Tibial nerve (tissue), 4 donors: ENCODE data around the gene GXYLT2. TPM values are rescaled to one million over a fixed set of nuclear protein-coding genes. Genes with fewer than 3 reads are reported as not detected.
A peak's percentile ranks its signal among the peaks of the same experiment; 100 is the strongest.

Source experiments
- DNase-seq, 2 donors: peaks; one replicate each; pipeline ENCODE4 v3.0.0-alpha.2; 2019; ENCODE audit warnings: low spot score in 2 of 2
- H3K27ac ChIP-seq, 4 donors: fragments of 200-600 bp; sonication (generic) in 3 of 4; one replicate each; pipeline ENCODE4 v1.5.1; 2017 to 2019; ENCODE audit warnings: mild to moderate bottlenecking in 1 of 4
- H3K27me3 ChIP-seq, 2 donors: fragments of 200-600 bp; sonication (generic) in 1 of 2; one replicate each; pipeline versions ENCODE4 v1.5.1 to v1.6.0; 2017 to 2019
- H3K36me3 ChIP-seq, 3 donors: fragments of 200-600 bp; sonication (generic); one replicate each; pipeline ENCODE4 v1.5.1; 2018 to 2019
- H3K4me1 ChIP-seq, 4 donors: fragments of 200-600 bp; sonication (generic) in 3 of 4; one replicate each; pipeline ENCODE4 v1.5.1; 2017 to 2019
- H3K4me3 ChIP-seq, 4 donors: fragments of 200-600 bp; sonication (generic) in 3 of 4; one replicate each; pipeline ENCODE4 v1.5.1; 2017 to 2019; ENCODE audit warnings: mild to moderate bottlenecking in 1 of 4, moderate library complexity in 1 of 4
- H3K9me3 ChIP-seq, 4 donors: fragments of 200-600 bp; sonication (generic) in 3 of 4; one replicate each; pipeline ENCODE4 v1.5.1; 2017 to 2019
- EP300 ChIP-seq, 2 donors: sonication (generic); formaldehyde crosslinking; IDR thresholded peaks; one replicate each; pipeline ENCODE4 v1.6.1; 2017; ENCODE audit warnings: antibody characterized with exemption in 2 of 2, mild to moderate bottlenecking in 1 of 2
- POLR2A ChIP-seq, 2 donors: fragments of 450-650 bp; IDR thresholded peaks; one replicate each; pipeline ENCODE4 v1.6.1; 2017; ENCODE audit warnings: antibody characterized with exemption in 2 of 2, mild to moderate bottlenecking in 2 of 2, moderate library complexity in 2 of 2
- WGBS, 2 donors: methylation state at CpG; one replicate each; pipeline ENCODE4 v1.1.5; 2018; 5-methylcytosine and 5-hydroxymethylcytosine counted together
- total RNA-seq, 4 donors: library from RNA; depleted of rRNA; stranded (reverse); fragments of >200 nt; gene quantifications; one replicate each; pipeline ENCODE4 v1.1.0, GENCODE V29; 2016
- TF ChIP-seq, protein P1 (sequence below), 5 experiments: fragments of 200-600 bp in 3 of 5; fragments of 450-650 bp in 2 of 5; sonication (generic) in 3 of 5; IDR thresholded peaks; one replicate each; pipeline ENCODE4 v1.5.1; 2016 to 2019; ENCODE audit warnings: antibody characterized with exemption in 5 of 5, mild to moderate bottlenecking in 3 of 5, moderate library complexity in 2 of 5

The GXYLT2 gene
- total RNA-seq, 4 donors from 2014 or later = 16.7 to 33.6 (median 22.0) TPM

DNA sequence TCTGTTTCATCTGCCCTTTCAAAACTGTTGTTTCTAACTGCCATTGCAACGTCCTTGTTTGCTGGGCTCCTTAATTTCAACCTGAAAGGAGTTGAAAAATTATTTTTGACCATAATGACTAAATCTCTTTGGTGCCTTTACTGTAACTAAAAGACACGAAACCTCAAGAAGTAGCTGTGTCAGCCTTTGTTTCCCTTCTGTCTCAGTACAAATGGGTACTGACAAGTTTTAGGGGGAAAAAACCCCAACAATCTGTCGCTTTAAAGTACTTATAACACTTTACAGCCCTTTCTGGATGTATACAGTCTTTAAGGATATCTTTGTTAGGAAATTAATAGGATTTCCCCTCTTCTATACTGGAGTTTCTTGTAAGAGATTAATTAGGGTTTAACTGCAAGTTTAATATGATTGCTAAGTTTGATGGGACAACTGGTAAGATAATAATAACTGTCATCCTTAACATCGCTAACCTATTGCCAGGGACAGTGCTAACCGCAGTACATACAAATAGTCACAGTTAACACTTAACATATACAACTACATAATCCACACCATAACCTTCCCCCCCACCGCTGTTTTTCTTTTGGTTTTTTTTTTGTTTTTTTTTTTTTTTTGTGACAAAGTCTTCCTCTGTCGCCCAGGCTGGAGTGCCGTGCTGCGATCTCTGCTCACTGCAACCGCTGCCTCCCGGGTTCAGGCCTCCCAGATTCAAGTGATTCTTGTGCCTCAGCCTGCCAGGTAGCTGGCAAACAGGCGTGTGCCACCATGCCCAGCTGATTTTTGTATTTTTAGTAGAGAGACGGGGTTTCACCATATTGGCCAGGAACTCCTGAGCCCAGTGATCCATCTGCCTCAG lies 1.7 kb downstream of the GXYLT2 start:
- TF ChIP-seq POLR2A (IDR thresholded peaks at IDR 0.05) (no peak), EP300 (IDR thresholded peaks at IDR 0.05) (no peak)
- TF ChIP-seq, protein P1, sequence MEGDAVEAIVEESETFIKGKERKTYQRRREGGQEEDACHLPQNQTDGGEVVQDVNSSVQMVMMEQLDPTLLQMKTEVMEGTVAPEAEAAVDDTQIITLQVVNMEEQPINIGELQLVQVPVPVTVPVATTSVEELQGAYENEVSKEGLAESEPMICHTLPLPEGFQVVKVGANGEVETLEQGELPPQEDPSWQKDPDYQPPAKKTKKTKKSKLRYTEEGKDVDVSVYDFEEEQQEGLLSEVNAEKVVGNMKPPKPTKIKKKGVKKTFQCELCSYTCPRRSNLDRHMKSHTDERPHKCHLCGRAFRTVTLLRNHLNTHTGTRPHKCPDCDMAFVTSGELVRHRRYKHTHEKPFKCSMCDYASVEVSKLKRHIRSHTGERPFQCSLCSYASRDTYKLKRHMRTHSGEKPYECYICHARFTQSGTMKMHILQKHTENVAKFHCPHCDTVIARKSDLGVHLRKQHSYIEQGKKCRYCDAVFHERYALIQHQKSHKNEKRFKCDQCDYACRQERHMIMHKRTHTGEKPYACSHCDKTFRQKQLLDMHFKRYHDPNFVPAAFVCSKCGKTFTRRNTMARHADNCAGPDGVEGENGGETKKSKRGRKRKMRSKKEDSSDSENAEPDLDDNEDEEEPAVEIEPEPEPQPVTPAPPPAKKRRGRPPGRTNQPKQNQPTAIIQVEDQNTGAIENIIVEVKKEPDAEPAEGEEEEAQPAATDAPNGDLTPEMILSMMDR (IDR thresholded peaks at IDR 0.05) = no peak
- no peak for DNase-seq
- Histone ChIP-seq H3K27ac (peak overlapping the region; percentile 58 to 87 (median 76)), H3K9me3 (no peaks in the 10 kb centered on the region), H3K4me1 (peaks cover 0 to 62% (median 25%) of the 10 kb centered on the region in 4 donors), H3K4me3 (peak overlapping the region in 3 of 4 donors; percentile 37 to 62 (median 44)), H3K36me3 (no peaks in the 10 kb centered on the region), H3K27me3 (no peaks in the 10 kb centered on the region)
- 52 to 53% methylated on average over 13 of the region's 13 CpGs for WGBS, 2 donors

DNA sequence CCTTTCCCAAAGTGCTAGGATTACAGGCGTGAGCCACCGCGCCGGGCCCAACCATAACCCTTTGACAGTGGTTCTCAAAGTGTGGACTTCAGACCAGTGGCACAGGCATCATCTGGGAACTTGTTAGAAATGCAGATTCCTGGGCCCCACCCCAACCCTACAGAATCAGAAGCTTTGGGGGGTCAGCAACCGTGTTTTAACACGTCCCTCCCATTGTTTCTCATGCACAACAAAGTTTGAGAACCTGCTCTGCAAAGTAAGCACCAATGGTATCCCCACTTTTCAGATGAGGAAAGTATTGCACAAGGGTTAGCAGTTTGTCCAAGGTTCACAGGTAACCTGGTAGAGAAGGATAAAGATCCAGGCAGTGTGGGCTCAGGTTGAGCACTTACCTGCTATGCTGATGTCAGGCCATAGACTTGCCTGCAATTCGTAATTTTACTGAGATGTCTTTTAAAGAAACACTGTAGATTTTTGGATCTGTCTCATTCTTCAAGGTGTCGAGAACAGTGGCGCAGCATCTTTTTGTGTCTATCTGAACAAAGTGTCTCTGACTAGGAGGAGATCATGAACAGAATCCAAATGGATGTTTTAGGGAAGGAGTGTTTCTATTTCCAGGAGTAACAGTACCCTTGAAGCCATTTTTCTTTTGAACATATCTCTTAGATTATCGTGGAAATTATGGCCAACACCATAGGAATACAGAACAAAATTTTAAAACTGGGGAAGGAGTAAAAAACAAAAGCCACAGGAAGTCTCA lies 2.5 kb downstream of the GXYLT2 start:
- 78 to 79% methylated on average over 10 of the region's 10 CpGs for WGBS, 2 donors
- TF ChIP-seq, protein P1 (IDR thresholded peaks at IDR 0.05) = no peak
- TF ChIP-seq EP300 (IDR thresholded peaks at IDR 0.05) (no peak), POLR2A (IDR thresholded peaks at IDR 0.05) (no peak)
- Histone ChIP-seq H3K27ac (peak overlapping the region; percentile 66 to 87 (median 81)), H3K36me3 (no peaks in the 10 kb centered on the region), H3K9me3 (no peaks in the 10 kb centered on the region), H3K27me3 (no peaks in the 10 kb centered on the region), H3K4me3 (peak overlapping the region in 1 of 4 donors; percentile 62), H3K4me1 (peaks cover 0 to 68% (median 25%) of the 10 kb centered on the region in 4 donors)
- DNase-seq = no peak

DNA sequence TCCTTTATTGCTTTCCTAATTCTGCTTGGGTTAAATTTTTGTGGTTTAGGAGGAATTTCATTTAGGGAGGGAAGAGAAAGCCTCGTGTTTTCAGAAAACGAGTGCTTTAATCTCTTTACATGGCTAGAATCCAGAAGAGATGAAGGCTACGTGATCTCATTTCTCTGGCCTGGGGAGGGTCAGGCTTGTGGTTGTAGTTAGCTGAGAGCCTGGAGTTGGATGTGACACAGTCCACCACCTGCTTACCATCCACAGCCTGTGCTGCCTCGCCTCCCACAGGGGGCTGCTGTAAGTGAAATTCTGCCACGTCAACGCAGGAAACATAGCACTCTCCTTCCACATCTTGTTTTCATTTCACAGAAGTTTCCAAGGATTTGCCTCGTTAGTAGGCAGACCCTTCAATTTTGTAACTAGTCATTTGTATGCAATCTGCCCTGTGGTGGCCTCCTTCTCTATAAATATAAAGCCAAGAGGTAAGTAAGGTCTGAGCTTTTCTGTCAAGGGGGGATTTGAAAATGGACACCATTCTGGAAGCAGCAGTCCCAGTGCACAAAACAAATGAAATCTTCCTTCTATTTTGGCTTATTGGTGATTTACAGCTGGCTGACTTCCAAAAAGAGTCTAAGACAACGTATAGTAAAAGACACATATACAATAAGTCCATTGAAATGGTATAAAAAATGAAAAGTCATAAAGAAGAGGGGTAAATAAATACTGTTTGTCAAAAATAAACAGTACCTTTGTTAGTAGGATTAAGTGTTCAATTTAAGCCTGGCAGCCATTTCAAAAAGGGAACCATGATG lies 3.4 kb downstream of the GXYLT2 start:
- Histone ChIP-seq H3K27me3 (no peaks in the 10 kb centered on the region), H3K4me1 (peaks cover 0 to 68% (median 25%) of the 10 kb centered on the region in 4 donors), H3K9me3 (no peaks in the 10 kb centered on the region), H3K4me3 (peak overlapping the region in 1 of 4 donors; percentile 7), H3K36me3 (no peaks in the 10 kb centered on the region), H3K27ac (peak overlapping the region; percentile 56 to 87 (median 81))
- DNase-seq = peak in 1 of 2 donors; percentile 49
- TF ChIP-seq EP300 (IDR thresholded peaks at IDR 0.05) (peak in 1 of 2 donors; percentile 44), POLR2A (IDR thresholded peaks at IDR 0.05) (no peak)
- TF ChIP-seq, protein P1 (IDR thresholded peaks at IDR 0.05) = no peak
- WGBS, 2 donors = 7 to 20% methylated on average over 8 of the region's 8 CpGs

DNA sequence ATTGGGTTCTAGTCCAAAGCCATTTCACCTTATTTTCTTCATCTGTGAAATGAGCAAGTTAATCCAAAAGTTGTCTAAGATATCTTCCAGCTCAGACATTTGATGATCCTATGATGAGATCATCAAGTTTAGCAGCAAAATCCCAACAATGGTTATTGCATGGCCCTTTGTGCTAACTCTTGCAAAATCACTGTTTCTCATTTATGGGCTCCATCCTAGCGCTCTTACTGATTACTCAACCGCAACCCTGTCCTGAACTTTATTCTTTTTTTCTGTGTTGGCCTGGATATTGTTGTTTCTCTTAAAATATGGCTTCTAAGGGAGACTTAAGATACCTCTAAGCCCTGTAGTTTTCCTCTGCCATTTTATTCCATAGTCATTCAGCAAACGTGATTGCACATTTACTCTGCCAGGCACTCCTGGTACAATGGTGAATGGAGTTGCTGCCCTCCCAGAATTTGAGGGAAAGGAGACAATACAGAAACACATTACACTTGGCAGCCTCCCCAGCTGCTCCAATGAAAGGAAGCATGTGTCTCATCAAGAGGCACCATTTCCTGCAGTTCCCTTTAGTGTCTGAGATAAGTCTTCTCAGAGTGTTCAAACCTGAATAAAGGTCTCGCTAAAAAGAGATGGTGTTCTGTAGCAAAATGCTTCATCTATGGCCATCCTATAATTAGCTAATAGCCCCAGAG lies 4.4 kb downstream of the GXYLT2 start:
- 28 to 32% methylated on average over 4 of the region's 4 CpGs for WGBS, 2 donors
- H3K4me1 ChIP-seq = peaks cover 0 to 64% (median 25%) of the 10 kb centered on the region in 4 donors
- TF ChIP-seq, protein P1 (IDR thresholded peaks at IDR 0.05) = no peak
- TF ChIP-seq POLR2A (IDR thresholded peaks at IDR 0.05) (no peak), EP300 (IDR thresholded peaks at IDR 0.05) (peak in 1 of 2 donors; percentile 87)
- H3K27ac ChIP-seq = peak overlapping the region; percentile 56 to 87 (median 81)
- H3K9me3 ChIP-seq = no peaks in the 10 kb centered on the region
- DNase-seq = peak in 1 of 2 donors; percentile 45
- no peaks in the 10 kb centered on the region for H3K36me3 ChIP-seq
- H3K27me3 ChIP-seq = no peaks in the 10 kb centered on the region
- H3K4me3 ChIP-seq = no peak overlapping the region
